Endothelial cell of umbilical vein (primary cell): ENCODE results near the gene HLA-DQA1. TPM values are rescaled to one million over a fixed set of nuclear protein-coding genes. Genes with fewer than 3 reads are reported as not detected.

ENCODE experiments used
- BruUV-seq: library from RNA; stranded (reverse); fragments of 400-500 nt; replicated peaks from 2 replicates; lab custom pipeline; 2021; lab: Mats Ljungman, UMichigan
- CTCF ChIA-PET: fragments of 300-600, 350-600 bp; sonication (Branson Sonifier 250); formaldehyde crosslinking; loops from one replicate; lab custom pipeline; 2021; ENCODE audit warnings: antibody characterized with exemption, inconsistent platforms; lab: Charles Lee
- POLR2A ChIA-PET: fragments of 300-600, 350-600 bp; sonication (Branson Sonifier 250); formaldehyde crosslinking; loops from one replicate; lab custom pipeline; 2021; ENCODE audit warnings: antibody characterized with exemption, inconsistent platforms; lab: Charles Lee
- DNase-seq: peaks from one replicate; pipeline ENCODE4 v3.0.0-alpha.2; 2011; ENCODE audit warnings: low read depth, low spot score
- FAIRE-seq: peaks from 2 replicates; lab custom pipeline; 2011; peaks lifted over from hg19 to GRCh38; lab: Jason Lieb, UNC
- H2AFZ ChIP-seq: 2 replicates; pipeline ENCODE4 v1.6.0; 2012; ENCODE audit warnings: low read depth, low read length, control low read depth, inconsistent platforms
- H3K27ac ChIP-seq: 2 replicates; pipeline ENCODE4 v1.5.1; 2011; ENCODE audit warnings: low read depth, mild to moderate bottlenecking, control low read depth, low read length, moderate library complexity; ENCODE audit not compliant: insufficient read depth
- H3K27me3 ChIP-seq, 2 experiments: 2 replicates each; pipeline versions ENCODE4 v1.6.0 to v1.6.1; 2011; ENCODE audit warnings: low read length in 2 of 2, mixed read lengths in 1 of 2; ENCODE audit not compliant: control insufficient read depth in 2 of 2, insufficient read depth in 2 of 2
- H3K36me3 ChIP-seq, 2 experiments: 2 replicates in 1 of 2; 3 replicates in 1 of 2; pipeline ENCODE4 v1.5.1; 2011; ENCODE audit warnings: low read length in 2 of 2, mild to moderate bottlenecking in 1 of 2, moderate library complexity in 1 of 2; ENCODE audit not compliant: control insufficient read depth in 2 of 2, insufficient read depth in 2 of 2; ENCODE audit errors: extremely low read depth in 1 of 2
- H3K4me1 ChIP-seq: 3 replicates; pipeline ENCODE4 v1.5.1; 2011; ENCODE audit warnings: mild to moderate bottlenecking, low read length; ENCODE audit not compliant: control insufficient read depth, insufficient read depth; ENCODE audit errors: extremely low read depth
- H3K4me2 ChIP-seq: 2 replicates; pipeline ENCODE4 v1.6.1; 2011; ENCODE audit warnings: low read length, control low read depth, mixed read lengths; ENCODE audit not compliant: insufficient read depth
- H3K4me3 ChIP-seq, 3 experiments: fragments of 200-600 bp in 1 of 3; sonication (generic), shearing (Covaris generic) in 1 of 3; replicated peaks in 1 of 3; 2 replicates each; pipeline ENCODE4 v1.5.1; 2011 to 2016; ENCODE audit warnings: control low read depth in 3 of 3, low read length in 3 of 3, mild to moderate bottlenecking in 2 of 3, inconsistent platforms in 1 of 3, low read depth in 1 of 3, moderate library complexity in 1 of 3; ENCODE audit not compliant: insufficient read depth in 1 of 3
- H3K79me2 ChIP-seq: 2 replicates; pipeline ENCODE4 v1.6.0; 2012; ENCODE audit warnings: low read length, inconsistent platforms; ENCODE audit not compliant: control insufficient read depth, insufficient read depth
- H3K9ac ChIP-seq: replicated peaks from 2 replicates; pipeline ENCODE3; 2011; ENCODE audit warnings: low read length, control low read depth; ENCODE audit not compliant: insufficient read depth; ENCODE audit errors: extremely low read depth
- H3K9me1 ChIP-seq: replicated peaks from 3 replicates; pipeline ENCODE4 v1.6.0; 2011; ENCODE audit warnings: mild to moderate bottlenecking, low read length; ENCODE audit not compliant: control insufficient read depth, insufficient read depth; ENCODE audit errors: extremely low read depth
- H3K9me3 ChIP-seq: replicated peaks from 2 replicates; pipeline ENCODE4 v1.5.1; 2012; ENCODE audit warnings: low read length, inconsistent platforms; ENCODE audit not compliant: control insufficient read depth, insufficient read depth
- H4K20me1 ChIP-seq: replicated peaks from 2 replicates; pipeline ENCODE3; 2011; ENCODE audit warnings: mild to moderate bottlenecking, low read length; ENCODE audit not compliant: control insufficient read depth, insufficient read depth; ENCODE audit errors: extremely low read depth
- CTCF ChIP-seq, 2 donors: IDR thresholded peaks; 1 replicate in 1 of 2; 2 replicates in 1 of 2; pipeline ENCODE4 v1.5.1; 2011; ENCODE audit warnings: low read length in 2 of 2, mild to moderate bottlenecking in 2 of 2, moderate library complexity in 2 of 2, control low read depth in 1 of 2, inconsistent platforms in 1 of 2, low read depth in 1 of 2; ENCODE audit not compliant: insufficient read depth in 1 of 2; ENCODE audit errors: extremely low read depth in 1 of 2
- EZH2 ChIP-seq: IDR thresholded peaks from 2 replicates; pipeline ENCODE4 v1.6.1; 2012; ENCODE audit warnings: borderline replicate concordance, low read depth, mild to moderate bottlenecking, moderate library complexity, low read length, inconsistent platforms; ENCODE audit not compliant: severe bottlenecking
- FOS ChIP-seq: IDR thresholded peaks from 2 replicates; pipeline ENCODE4 v1.6.1; 2011; ENCODE audit warnings: mild to moderate bottlenecking, low read length, moderate library complexity, borderline replicate concordance; ENCODE audit not compliant: insufficient read depth
- GATA2 ChIP-seq: IDR thresholded peaks from 2 replicates; pipeline ENCODE4 v1.7.0; 2011; ENCODE audit warnings: low read depth, mild to moderate bottlenecking, moderate library complexity, mixed read lengths, low read length; ENCODE audit not compliant: insufficient read length, insufficient read depth
- JUN ChIP-seq: IDR thresholded peaks from 2 replicates; pipeline ENCODE4 v1.6.1; 2011; ENCODE audit warnings: borderline replicate concordance, low read depth; ENCODE audit not compliant: insufficient read length, insufficient read depth
- MYC ChIP-seq: IDR thresholded peaks from one replicate; pipeline ENCODE4 v1.6.1; 2011; ENCODE audit warnings: mild to moderate bottlenecking, low read depth, low read length
- POLR2A ChIP-seq: IDR thresholded peaks from 2 replicates; pipeline ENCODE4 v1.6.1; 2012; ENCODE audit warnings: low read depth, mild to moderate bottlenecking, control low read depth, low read length
- POLR2AphosphoS5 ChIP-seq: IDR thresholded peaks from 2 replicates; pipeline ENCODE4 v1.6.1; 2012; ENCODE audit warnings: low read depth, mild to moderate bottlenecking, control low read depth, low read length, moderate library complexity; ENCODE audit not compliant: insufficient read depth
- dilution Hi-C: fragments of 300-500 bp; cut with MboI; formaldehyde crosslinking; loops from one replicate; pipeline ENCODE4 v1.15.0; 2019; ENCODE audit warnings: low sequenced_read_pairs; ENCODE audit not compliant: extremely low pct_ligation_motif_present
- intact Hi-C: fragments of 100-400 bp; cut with micrococcal nuclease; formaldehyde crosslinking; loops from one replicate; pipeline ENCODE4 v1.10.0; 2022
- polyA plus RNA-seq, 4 experiments: library from polyadenylated mRNA; depleted of rRNA in 3 of 4; stranded (reverse) in 3 of 4; unstranded in 1 of 4; fragments of >200 nt; gene quantifications; 2 replicates each; pipeline versions ENCODE4 v1.2.1 to v1.2.3, GENCODE V29; 2011 to 2012; ENCODE audit warnings: missing spikeins in 1 of 4
- total RNA-seq: library from RNA; stranded (reverse); gene quantifications from 2 replicates; pipeline ENCODE4 v1.2.3, GENCODE V29; 2021
- TF ChIP-seq, protein P1 (sequence below): IDR thresholded peaks from 2 replicates; pipeline ENCODE4 v1.6.1; 2011; ENCODE audit not compliant: insufficient read depth, insufficient read length

The HLA-DQA1 gene
- total and polyA plus RNA-seq, 2 donors (not counting 3 experiments of a cell fraction or from before 2014, with no cell fraction given): not detected

DNA sequence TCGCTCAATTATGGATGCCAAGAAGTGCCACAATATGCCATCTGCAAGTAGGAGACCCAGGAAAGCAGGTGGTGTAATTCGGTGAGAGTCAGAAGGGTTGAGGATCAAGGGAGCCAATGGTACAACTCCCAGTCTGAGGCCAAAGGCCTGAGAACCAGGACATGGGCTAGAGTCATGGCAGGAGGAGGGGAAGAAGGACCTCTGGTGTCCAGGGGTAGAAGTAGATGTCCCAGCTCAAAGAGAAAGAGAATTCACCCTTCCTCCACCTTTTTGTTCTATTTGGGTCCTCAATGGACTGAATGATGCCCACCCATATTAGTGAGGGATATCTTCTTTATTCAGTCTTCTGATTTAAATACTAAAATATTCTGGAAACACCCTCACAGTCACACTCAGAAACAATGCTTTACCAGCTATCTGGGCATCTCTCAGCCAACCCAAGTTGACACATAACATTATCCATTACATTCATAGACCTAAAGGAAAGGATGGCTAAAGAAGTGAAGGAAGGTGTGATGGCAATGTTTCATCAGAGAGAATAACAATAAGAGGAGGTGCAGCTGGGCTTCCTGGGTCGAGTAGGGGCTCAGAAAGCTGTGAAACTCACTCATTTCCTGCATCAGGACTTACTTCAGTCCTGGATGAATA, 21.2 kb upstream of the HLA-DQA1 start:
- Histone ChIP-seq H4K20me1 (no peaks in the 10 kb centered on the region), H3K27ac (no peak overlapping the region), H3K4me2 (no peak overlapping the region), H3K36me3 (no peaks in the 10 kb centered on the region), H3K4me3 (no peak overlapping the region), H3K9ac (no peak overlapping the region), H3K9me1 (no peaks in the 10 kb centered on the region), H3K27me3 (peaks cover 0 to 4% of the 10 kb centered on the region in 2 experiments), H3K9me3 (no peaks in the 10 kb centered on the region), H3K4me1 (no peaks in the 10 kb centered on the region), H2AFZ (no peak overlapping the region), H3K79me2 (no peaks in the 10 kb centered on the region)
- CTCF ChIA-PET: no interaction called here
- DNase-seq (no peak), FAIRE-seq (no peak)
- intact Hi-C loops: no loop called here
- TF ChIP-seq JUN: no peak
- TF ChIP-seq, protein P1, sequence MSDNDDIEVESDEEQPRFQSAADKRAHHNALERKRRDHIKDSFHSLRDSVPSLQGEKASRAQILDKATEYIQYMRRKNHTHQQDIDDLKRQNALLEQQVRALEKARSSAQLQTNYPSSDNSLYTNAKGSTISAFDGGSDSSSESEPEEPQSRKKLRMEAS: no peak
- no peak for TF ChIP-seq EZH2
- no peak for TF ChIP-seq FOS
- TF ChIP-seq MYC: no peak
- TF ChIP-seq POLR2AphosphoS5: no peak
- no peak for TF ChIP-seq GATA2
- TF ChIP-seq CTCF (IDR thresholded peaks at IDR 0.05; ENCODE audit: extremely low read depth in 1 of 2, insufficient read depth in 1 of 2, low read depth in 1 of 2, low read length in 2 of 2): no peak
- TF ChIP-seq POLR2A: no peak
- POLR2A ChIA-PET: no interaction called here
- BruUV-seq: no TSS peak
- dilution Hi-C loops: no loop called here
